ENCODE results near the gene ZFAND3. TPM values are rescaled to one million over a fixed set of nuclear protein-coding genes. Genes with fewer than 3 reads are reported as not detected.

Gene ZFAND3
- polyA plus RNA-seq, 1 donor from 2014 or later, result 19.7 TPM

DNA sequence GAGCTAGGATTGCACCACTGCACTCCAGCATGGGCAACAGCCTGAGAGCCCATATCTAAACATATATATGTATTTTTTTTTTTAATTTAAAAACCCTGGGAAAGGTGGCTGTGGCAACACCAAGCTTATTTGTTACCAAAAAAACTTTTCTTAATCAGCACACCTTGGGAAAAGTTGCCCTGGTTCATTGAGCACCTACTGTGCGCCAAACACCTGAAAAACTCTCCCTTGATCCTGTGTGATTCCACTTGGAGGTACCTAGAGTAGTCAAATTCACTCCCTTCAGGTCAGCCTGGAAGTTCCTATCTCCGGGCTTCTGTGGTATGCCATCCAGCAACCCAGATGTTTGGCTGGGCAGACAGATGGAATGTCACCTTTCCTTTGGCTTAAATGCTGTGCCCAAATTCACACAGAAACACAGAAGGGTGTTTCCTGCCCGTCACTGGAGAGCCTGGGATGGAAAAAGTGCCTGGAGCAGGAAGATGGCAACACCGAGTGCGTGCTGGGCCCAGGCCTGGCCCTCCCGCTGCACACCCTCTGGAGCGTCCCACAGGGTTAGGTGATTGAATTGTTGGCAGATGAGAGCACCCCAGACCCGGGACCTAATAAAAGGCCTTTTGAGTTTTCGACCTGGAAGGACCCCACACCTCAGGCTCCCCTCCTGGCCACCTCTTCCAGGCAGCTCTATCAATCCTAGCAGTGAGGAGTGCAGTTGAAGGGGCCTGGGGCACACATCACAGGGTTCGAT, 337.5 kb downstream of the ZFAND3 start:
- no peak overlapping the region for H3K27ac ChIP-seq (ENCODE audit: low read length)
- no peak overlapping the region for H2AFZ ChIP-seq (ENCODE audit: low read depth, low read length)
- no peak overlapping the region for H3K9ac ChIP-seq (ENCODE audit: low read length)
- no peak overlapping the region for H3K4me2 ChIP-seq (ENCODE audit: low read length)
- no peaks in the 10 kb centered on the region for H3K79me2 ChIP-seq (replicated peaks; ENCODE audit: insufficient read depth, low read length)
- H3K4me3 ChIP-seq (ENCODE audit: low read length), result no peak overlapping the region
- H3F3A ChIP-seq (ENCODE audit: insufficient read depth, low read length, poor library complexity, severe bottlenecking), result no peaks in the 10 kb centered on the region
- H4K20me1 ChIP-seq (ENCODE audit: insufficient read depth), result no peaks in the 10 kb centered on the region
- H3K36me3 ChIP-seq (ENCODE audit: insufficient read depth, low read length), result no peaks in the 10 kb centered on the region
- no peak for TF ChIP-seq RAD21 (conservative IDR thresholded peaks at IDR 0.05)
- no peak for TF ChIP-seq EP300 (conservative IDR thresholded peaks at IDR 0.05; ENCODE audit: poor library complexity, severe bottlenecking)
- TF ChIP-seq SMC3 (conservative IDR thresholded peaks at IDR 0.05; ENCODE audit: poor library complexity), result no peak
- TF ChIP-seq, protein P1, sequence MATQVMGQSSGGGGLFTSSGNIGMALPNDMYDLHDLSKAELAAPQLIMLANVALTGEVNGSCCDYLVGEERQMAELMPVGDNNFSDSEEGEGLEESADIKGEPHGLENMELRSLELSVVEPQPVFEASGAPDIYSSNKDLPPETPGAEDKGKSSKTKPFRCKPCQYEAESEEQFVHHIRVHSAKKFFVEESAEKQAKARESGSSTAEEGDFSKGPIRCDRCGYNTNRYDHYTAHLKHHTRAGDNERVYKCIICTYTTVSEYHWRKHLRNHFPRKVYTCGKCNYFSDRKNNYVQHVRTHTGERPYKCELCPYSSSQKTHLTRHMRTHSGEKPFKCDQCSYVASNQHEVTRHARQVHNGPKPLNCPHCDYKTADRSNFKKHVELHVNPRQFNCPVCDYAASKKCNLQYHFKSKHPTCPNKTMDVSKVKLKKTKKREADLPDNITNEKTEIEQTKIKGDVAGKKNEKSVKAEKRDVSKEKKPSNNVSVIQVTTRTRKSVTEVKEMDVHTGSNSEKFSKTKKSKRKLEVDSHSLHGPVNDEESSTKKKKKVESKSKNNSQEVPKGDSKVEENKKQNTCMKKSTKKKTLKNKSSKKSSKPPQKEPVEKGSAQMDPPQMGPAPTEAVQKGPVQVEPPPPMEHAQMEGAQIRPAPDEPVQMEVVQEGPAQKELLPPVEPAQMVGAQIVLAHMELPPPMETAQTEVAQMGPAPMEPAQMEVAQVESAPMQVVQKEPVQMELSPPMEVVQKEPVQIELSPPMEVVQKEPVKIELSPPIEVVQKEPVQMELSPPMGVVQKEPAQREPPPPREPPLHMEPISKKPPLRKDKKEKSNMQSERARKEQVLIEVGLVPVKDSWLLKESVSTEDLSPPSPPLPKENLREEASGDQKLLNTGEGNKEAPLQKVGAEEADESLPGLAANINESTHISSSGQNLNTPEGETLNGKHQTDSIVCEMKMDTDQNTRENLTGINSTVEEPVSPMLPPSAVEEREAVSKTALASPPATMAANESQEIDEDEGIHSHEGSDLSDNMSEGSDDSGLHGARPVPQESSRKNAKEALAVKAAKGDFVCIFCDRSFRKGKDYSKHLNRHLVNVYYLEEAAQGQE (IDR thresholded peaks at IDR 0.05; ENCODE audit: borderline replicate concordance), result no peak
- TF ChIP-seq MXI1 (conservative IDR thresholded peaks at IDR 0.05; ENCODE audit: poor library complexity, severe bottlenecking), result no peak
- TF ChIP-seq EZH2 (IDR thresholded peaks at IDR 0.05; ENCODE audit: borderline replicate concordance, insufficient read depth, low read length, poor library complexity, severe bottlenecking), result no peak
- H3K9me2 ChIP-seq (ENCODE audit: insufficient read depth, low read length), result no peaks in the 10 kb centered on the region
- H3K27me3 ChIP-seq (ENCODE audit: insufficient read depth, low read depth, low read length), result no peaks in the 10 kb centered on the region
- no peaks in the 10 kb centered on the region for H3K9me3 ChIP-seq (ENCODE audit: low read length)

DNA sequence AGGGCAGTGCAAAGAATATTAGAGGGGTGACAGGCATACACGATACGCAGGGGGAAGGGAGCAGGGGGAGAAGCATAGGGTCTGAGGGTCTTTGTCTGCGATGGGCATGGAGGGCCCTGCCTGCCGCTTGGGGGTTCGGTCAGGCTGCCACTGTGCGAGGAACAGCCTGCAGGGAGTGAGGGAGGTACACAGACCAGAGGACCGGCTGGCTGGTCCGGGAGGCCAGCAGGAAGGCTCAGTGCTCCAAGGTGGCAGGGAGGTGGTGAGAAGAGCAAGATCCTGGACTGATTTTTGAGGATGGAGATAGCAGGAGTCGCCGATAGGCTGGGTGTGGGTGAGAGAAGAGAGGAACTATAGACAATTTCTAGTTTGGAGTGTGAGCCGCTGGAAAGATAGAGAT, 338.4 kb downstream of the ZFAND3 start:
- H3K36me3 ChIP-seq (ENCODE audit: insufficient read depth, low read length), result no peaks in the 10 kb centered on the region
- no peak overlapping the region for H3K27ac ChIP-seq (ENCODE audit: low read length)
- no peaks in the 10 kb centered on the region for H3K9me3 ChIP-seq (ENCODE audit: low read length)
- H3K4me2 ChIP-seq (ENCODE audit: low read length), result no peak overlapping the region
- no peaks in the 10 kb centered on the region for H4K20me1 ChIP-seq (ENCODE audit: insufficient read depth)
- TF ChIP-seq RAD21 (conservative IDR thresholded peaks at IDR 0.05) (no peak), EZH2 (IDR thresholded peaks at IDR 0.05; ENCODE audit: borderline replicate concordance, insufficient read depth, low read length, poor library complexity, severe bottlenecking) (no peak), POLR2AphosphoS5 (IDR thresholded peaks at IDR 0.05) (no peak), EP300 (conservative IDR thresholded peaks at IDR 0.05; ENCODE audit: poor library complexity, severe bottlenecking) (no peak), TAF1 (IDR thresholded peaks at IDR 0.05; ENCODE audit: low read depth) (no peak), SMC3 (conservative IDR thresholded peaks at IDR 0.05; ENCODE audit: poor library complexity) (no peak)
- TF ChIP-seq, protein P2, sequence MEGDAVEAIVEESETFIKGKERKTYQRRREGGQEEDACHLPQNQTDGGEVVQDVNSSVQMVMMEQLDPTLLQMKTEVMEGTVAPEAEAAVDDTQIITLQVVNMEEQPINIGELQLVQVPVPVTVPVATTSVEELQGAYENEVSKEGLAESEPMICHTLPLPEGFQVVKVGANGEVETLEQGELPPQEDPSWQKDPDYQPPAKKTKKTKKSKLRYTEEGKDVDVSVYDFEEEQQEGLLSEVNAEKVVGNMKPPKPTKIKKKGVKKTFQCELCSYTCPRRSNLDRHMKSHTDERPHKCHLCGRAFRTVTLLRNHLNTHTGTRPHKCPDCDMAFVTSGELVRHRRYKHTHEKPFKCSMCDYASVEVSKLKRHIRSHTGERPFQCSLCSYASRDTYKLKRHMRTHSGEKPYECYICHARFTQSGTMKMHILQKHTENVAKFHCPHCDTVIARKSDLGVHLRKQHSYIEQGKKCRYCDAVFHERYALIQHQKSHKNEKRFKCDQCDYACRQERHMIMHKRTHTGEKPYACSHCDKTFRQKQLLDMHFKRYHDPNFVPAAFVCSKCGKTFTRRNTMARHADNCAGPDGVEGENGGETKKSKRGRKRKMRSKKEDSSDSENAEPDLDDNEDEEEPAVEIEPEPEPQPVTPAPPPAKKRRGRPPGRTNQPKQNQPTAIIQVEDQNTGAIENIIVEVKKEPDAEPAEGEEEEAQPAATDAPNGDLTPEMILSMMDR (IDR thresholded peaks at IDR 0.05; ENCODE audit: poor library complexity, severe bottlenecking), result no peak
- H3K27me3 ChIP-seq (ENCODE audit: insufficient read depth, low read depth, low read length), result no peaks in the 10 kb centered on the region
- H2AFZ ChIP-seq (ENCODE audit: low read depth, low read length), result no peak overlapping the region
- H3F3A ChIP-seq (ENCODE audit: insufficient read depth, low read length, poor library complexity, severe bottlenecking), result no peaks in the 10 kb centered on the region
- H3K4me3 ChIP-seq (ENCODE audit: low read length), result no peak overlapping the region
- no peaks in the 10 kb centered on the region for H3K9me2 ChIP-seq (ENCODE audit: insufficient read depth, low read length)
- H3K9ac ChIP-seq (ENCODE audit: low read length), result no peak overlapping the region
- no peaks in the 10 kb centered on the region for H3K79me2 ChIP-seq (replicated peaks; ENCODE audit: insufficient read depth, low read length)

Data from neural cell (in vitro differentiated cells).